Large intestine (tissue), 3 donors: ENCODE results near the gene PUM2. TPM values are rescaled to one million over a fixed set of nuclear protein-coding genes. Genes with fewer than 3 reads are reported as not detected.
"Not testable (repeated sequence)": the region's sequence is repeated elsewhere in the genome, so short reads cannot be mapped to it uniquely, and the experiment has no call there.

Experiments
- DNase-seq, 2 donors: peaks; one replicate each; pipeline versions ENCODE4 v3.0.0 to v3.0.0-alpha.2; 2013
- H3K27ac ChIP-seq: one replicate; pipeline ENCODE4 v1.5.1; 2013; ENCODE audit warnings: low read length
- H3K27me3 ChIP-seq: 2 replicates; pipeline ENCODE4 v1.6.1; 2013; ENCODE audit warnings: low read length; ENCODE audit not compliant: control insufficient read depth, insufficient read depth
- H3K36me3 ChIP-seq: 2 replicates; pipeline ENCODE4 v1.6.1; 2013; ENCODE audit warnings: low read length; ENCODE audit not compliant: control insufficient read depth, insufficient read depth
- H3K4me1 ChIP-seq: one replicate; pipeline ENCODE4 v1.6.1; 2013; ENCODE audit warnings: low read length; ENCODE audit not compliant: control insufficient read depth, insufficient read depth
- H3K4me3 ChIP-seq: one replicate; pipeline ENCODE4 v1.5.1; 2013; ENCODE audit warnings: low read length
- H3K9me3 ChIP-seq: one replicate; pipeline ENCODE4 v1.6.1; 2013; ENCODE audit warnings: mild to moderate bottlenecking, low read depth, low read length, moderate library complexity; ENCODE audit not compliant: control insufficient read depth
- WGBS: methylation state at CpG from one replicate; pipeline ENCODE4 v1.1.5; 2013; ENCODE audit warnings: low lambda C conversion rate; ENCODE audit not compliant: insufficient coverage; 5-methylcytosine and 5-hydroxymethylcytosine counted together
- polyA plus RNA-seq: library from polyadenylated mRNA; unstranded; fragments of 120-200 nt; gene quantifications from one replicate; pipeline ENCODE4 v1.2.1, GENCODE V29; 2013

Gene PUM2
- polyA plus RNA-seq, 1 donor, result 86.9 TPM

GRCh38 chr2:20390524-20391123 is 40.0 kb upstream of the PUM2 start:
- no peak for DNase-seq
- WGBS, result no CpG with 5 or more reads among the region's 7 CpGs
- Histone ChIP-seq H3K9me3 (no peaks in the 10 kb centered on the region), H3K4me3 (no peak overlapping the region), H3K27ac (no peak overlapping the region), H3K4me1 (peaks cover 14% of the 10 kb centered on the region), H3K27me3 (no peaks in the 10 kb centered on the region), H3K36me3 (no peaks in the 10 kb centered on the region)

- Histone ChIP-seq H3K9me3 (no peaks in the 10 kb centered on the region), H3K4me1 (peaks cover 12% of the 10 kb centered on the region), H3K4me3 (no peak overlapping the region), H3K27me3 (no peaks in the 10 kb centered on the region), H3K27ac (no peak overlapping the region), H3K36me3 (no peaks in the 10 kb centered on the region)
- WGBS, result no CpG with 5 or more reads among the region's 2 CpGs
- DNase-seq, result peak; percentile 27 to 68
These were observed 34.3 kb upstream of the PUM2 start for GRCh38 chr2:20384953-20385352.

GRCh38 chr2:20382965-20383810 is 32.5 kb upstream of the PUM2 start:
- no peaks in the 10 kb centered on the region for H3K27me3 ChIP-seq
- no peak overlapping the region for H3K27ac ChIP-seq
- H3K9me3 ChIP-seq, result no peaks in the 10 kb centered on the region
- peaks cover 16% of the 10 kb centered on the region for H3K4me1 ChIP-seq
- WGBS, result 80% methylated on average over 1 of the region's 9 CpGs
- DNase-seq, result no peak
- no peaks in the 10 kb centered on the region for H3K36me3 ChIP-seq
- no peak overlapping the region for H3K4me3 ChIP-seq

- no CpG with 5 or more reads among the region's 2 CpGs for WGBS
- no peak overlapping the region for H3K4me3 ChIP-seq
- DNase-seq, result peak; percentile 64 to 84
- H3K27ac ChIP-seq, result peak overlapping the region; percentile 2
- H3K9me3 ChIP-seq, result no peaks in the 10 kb centered on the region
- H3K36me3 ChIP-seq, result no peaks in the 10 kb centered on the region
- no peaks in the 10 kb centered on the region for H3K27me3 ChIP-seq
- H3K4me1 ChIP-seq, result peaks cover 16% of the 10 kb centered on the region
These were observed 30.8 kb upstream of the PUM2 start for GRCh38 chr2:20381457-20381856.

GRCh38 chr2:20378891-20379519 is 28.4 kb upstream of the PUM2 start:
- Histone ChIP-seq H3K4me1 (peaks cover 16% of the 10 kb centered on the region), H3K36me3 (no peaks in the 10 kb centered on the region), H3K9me3 (no peaks in the 10 kb centered on the region), H3K27ac (peak overlapping the region; percentile 30), H3K4me3 (no peak overlapping the region), H3K27me3 (no peaks in the 10 kb centered on the region)
- 32% methylated on average over 3 of the region's 13 CpGs for whole genome bisulfite sequencing
- DNase-seq, result peak; percentile 84 to 88

GRCh38 chr2:20378341-20378740 is 27.7 kb upstream of the PUM2 start:
- DNase-seq, result no peak
- WGBS, result 92% methylated on average over 2 of the region's 8 CpGs
- Histone ChIP-seq H3K9me3 (no peaks in the 10 kb centered on the region), H3K27me3 (no peaks in the 10 kb centered on the region), H3K27ac (no peak overlapping the region), H3K36me3 (no peaks in the 10 kb centered on the region), H3K4me3 (no peak overlapping the region), H3K4me1 (peaks cover 16% of the 10 kb centered on the region)

- no peaks in the 10 kb centered on the region for H3K9me3 ChIP-seq
- H3K36me3 ChIP-seq, result no peaks in the 10 kb centered on the region
- H3K4me1 ChIP-seq, result peaks cover 16% of the 10 kb centered on the region
- no peak overlapping the region for H3K4me3 ChIP-seq
- no peak for DNase-seq
- WGBS, result 100% methylated on average over 2 of the region's 4 CpGs
- no peaks in the 10 kb centered on the region for H3K27me3 ChIP-seq
- no peak overlapping the region for H3K27ac ChIP-seq
These were observed 27.1 kb upstream of the PUM2 start for GRCh38 chr2:20377741-20378140.

GRCh38 chr2:20374982-20375381 is 24.3 kb upstream of the PUM2 start:
- H3K4me1 ChIP-seq, H3K27me3 ChIP-seq, H3K4me3 ChIP-seq, H3K27ac ChIP-seq, H3K9me3 ChIP-seq, H3K36me3 ChIP-seq, DNase-seq: not testable (repeated sequence)
- no CpG with 5 or more reads among the region's 13 CpGs for WGBS

- no peaks in the 10 kb centered on the region for H3K36me3 ChIP-seq
- H3K9me3 ChIP-seq, result no peaks in the 10 kb centered on the region
- no peak overlapping the region for H3K27ac ChIP-seq
- H3K4me1 ChIP-seq, result no peaks in the 10 kb centered on the region
- no CpG with 5 or more reads among the region's 3 CpGs for WGBS
- DNase-seq, result no peak
- H3K4me3 ChIP-seq, result no peak overlapping the region
- no peaks in the 10 kb centered on the region for H3K27me3 ChIP-seq
These were observed 22.4 kb upstream of the PUM2 start for GRCh38 chr2:20372896-20373640.

- Histone ChIP-seq H3K4me1 (no peaks in the 10 kb centered on the region), H3K27me3 (no peaks in the 10 kb centered on the region), H3K27ac (no peak overlapping the region), H3K9me3 (no peaks in the 10 kb centered on the region), H3K36me3 (no peaks in the 10 kb centered on the region), H3K4me3 (no peak overlapping the region)
- WGBS, result 75% methylated on average over 2 of the region's 4 CpGs
- DNase-seq, result no peak
These were observed 20.8 kb upstream of the PUM2 start for GRCh38 chr2:20371323-20372025.
